Astrocyte (in vitro differentiated cells and primary cell): ENCODE measurements around the gene ESF1. TPM values are rescaled to one million over a fixed set of nuclear protein-coding genes. Genes with fewer than 3 reads are reported as not detected.

Source experiments
- DNase-seq: peaks from one replicate; pipeline ENCODE4 v3.0.0-alpha.2; 2010; ENCODE audit warnings: low read depth
- FAIRE-seq: peaks from 2 replicates; lab custom pipeline; 2011; peaks lifted over from hg19 to GRCh38; lab: Jason Lieb, UNC
- H2AFZ ChIP-seq: 2 replicates; pipeline ENCODE4 v1.6.0; 2012; ENCODE audit warnings: low read depth, low read length, inconsistent platforms
- H3K27ac ChIP-seq: 2 replicates; pipeline ENCODE4 v1.5.1; 2011; ENCODE audit warnings: low read depth, low read length, inconsistent platforms
- H3K27me3 ChIP-seq: 2 replicates; pipeline ENCODE4 v1.6.0; 2011; ENCODE audit warnings: low read length, inconsistent platforms; ENCODE audit not compliant: insufficient read depth
- H3K36me3 ChIP-seq: 2 replicates; pipeline ENCODE4 v1.5.1; 2011; ENCODE audit warnings: low read length, inconsistent platforms; ENCODE audit not compliant: insufficient read depth
- H3K4me1 ChIP-seq: 2 replicates; pipeline ENCODE4 v1.5.1; 2011; ENCODE audit warnings: low read length, inconsistent platforms; ENCODE audit not compliant: insufficient read depth
- H3K4me2 ChIP-seq: 2 replicates; pipeline ENCODE4 v1.6.0; 2012; ENCODE audit warnings: low read length, inconsistent platforms
- H3K4me3 ChIP-seq: 2 replicates; pipeline ENCODE4 v1.5.1; 2011; ENCODE audit warnings: low read depth, mild to moderate bottlenecking, low read length, inconsistent platforms; ENCODE audit not compliant: insufficient read depth
- H3K79me2 ChIP-seq: 2 replicates; pipeline ENCODE4 v1.6.0; 2012; ENCODE audit warnings: mild to moderate bottlenecking, low read length, inconsistent platforms; ENCODE audit not compliant: insufficient read depth
- H3K9ac ChIP-seq: 2 replicates; pipeline ENCODE4 v1.6.0; 2012; ENCODE audit warnings: mild to moderate bottlenecking, low read length, inconsistent platforms
- H3K9me3 ChIP-seq: 2 replicates; pipeline ENCODE4 v1.5.1; 2012; ENCODE audit warnings: low read depth, mild to moderate bottlenecking, low read length, inconsistent platforms; ENCODE audit not compliant: insufficient read depth
- H4K20me1 ChIP-seq: 2 replicates; pipeline ENCODE4 v1.6.0; 2012; ENCODE audit warnings: low read length, inconsistent platforms; ENCODE audit not compliant: insufficient read depth
- H3K27ac Mint-ChIP-seq: one replicate; pipeline ENCODE4 v1.8.0; 2021; ENCODE audit warnings: mild to moderate bottlenecking, mixed read lengths; ENCODE audit not compliant: unreplicated experiment
- H3K27me3 Mint-ChIP-seq: one replicate; pipeline ENCODE4 v1.8.0; 2021; ENCODE audit warnings: low read depth, mixed read lengths; ENCODE audit not compliant: unreplicated experiment
- H3K36me3 Mint-ChIP-seq: one replicate; pipeline ENCODE4 v1.8.0; 2021; ENCODE audit warnings: low read depth, mixed read lengths; ENCODE audit not compliant: unreplicated experiment
- H3K4me1 Mint-ChIP-seq: one replicate; pipeline ENCODE4 v1.8.0; 2021; ENCODE audit warnings: low read depth, mixed read lengths; ENCODE audit not compliant: unreplicated experiment
- H3K4me3 Mint-ChIP-seq: one replicate; pipeline ENCODE4 v1.8.0; 2021; ENCODE audit warnings: mild to moderate bottlenecking, moderate library complexity, mixed read lengths; ENCODE audit not compliant: unreplicated experiment
- H3K9me3 Mint-ChIP-seq: one replicate; pipeline ENCODE4 v1.8.0; 2021; ENCODE audit warnings: mild to moderate bottlenecking, mixed read lengths; ENCODE audit not compliant: unreplicated experiment
- EZH2 ChIP-seq: IDR thresholded peaks from 2 replicates; pipeline ENCODE4 v1.6.1; 2012; ENCODE audit warnings: mild to moderate bottlenecking, low read length, inconsistent platforms; ENCODE audit not compliant: insufficient read depth
- total RNA-seq: library from RNA; stranded (reverse); gene quantifications from 2 replicates; pipeline ENCODE4 v1.2.1, GENCODE V29; 2021
- TF ChIP-seq, protein P1 (sequence below): IDR thresholded peaks from 2 replicates; pipeline ENCODE4 v1.5.1; 2011; ENCODE audit warnings: low read depth, mild to moderate bottlenecking, inconsistent platforms, low read length, moderate library complexity; ENCODE audit not compliant: insufficient read depth

ESF1 gene
- total RNA-seq, 1 donor from 2014 or later, result 13.9 TPM

DNA sequence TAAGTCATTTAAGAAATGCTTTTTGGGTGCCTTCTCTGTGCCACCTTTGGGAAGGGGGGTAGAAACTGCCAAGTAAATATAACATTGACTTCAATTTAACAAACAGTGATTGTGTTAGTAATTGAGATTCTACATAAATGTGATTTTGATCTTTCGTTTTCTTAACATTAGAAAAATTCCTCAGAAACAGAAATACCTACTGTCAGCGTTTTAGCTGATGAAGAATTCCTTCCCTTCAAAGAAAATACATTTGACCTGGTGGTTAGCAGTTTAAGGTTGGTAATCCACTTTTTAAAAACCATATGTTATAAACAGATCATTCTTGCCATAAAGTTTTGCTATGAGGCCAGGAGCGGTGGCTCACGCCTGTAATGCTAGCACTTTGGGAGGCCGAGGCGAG lies 9.9 kb upstream of the ESF1 start:
- no peaks in the 10 kb centered on the region for H3K9me3 ChIP-seq
- Mint-ChIP-seq H3K27ac (no peak overlapping the region), H3K4me3 (no peak overlapping the region), H3K27me3 (no peaks in the 10 kb centered on the region), H3K4me1 (peaks cover 5% of the 10 kb centered on the region), H3K36me3 (peaks cover 18% of the 10 kb centered on the region), H3K9me3 (no peaks in the 10 kb centered on the region)
- no peak overlapping the region for H3K9ac ChIP-seq
- peaks cover 5% of the 10 kb centered on the region for H3K79me2 ChIP-seq
- no peak overlapping the region for H3K4me2 ChIP-seq
- H4K20me1 ChIP-seq, result peaks cover 26% of the 10 kb centered on the region
- no peaks in the 10 kb centered on the region for H3K27me3 ChIP-seq
- FAIRE-seq, result no peak
- no peak overlapping the region for H3K4me3 ChIP-seq
- H3K4me1 ChIP-seq, result peaks cover 4% of the 10 kb centered on the region
- H3K27ac ChIP-seq, result no peak overlapping the region
- H3K36me3 ChIP-seq, result peaks cover 71% of the 10 kb centered on the region
- H2AFZ ChIP-seq, result no peak overlapping the region
- TF ChIP-seq, protein P1, sequence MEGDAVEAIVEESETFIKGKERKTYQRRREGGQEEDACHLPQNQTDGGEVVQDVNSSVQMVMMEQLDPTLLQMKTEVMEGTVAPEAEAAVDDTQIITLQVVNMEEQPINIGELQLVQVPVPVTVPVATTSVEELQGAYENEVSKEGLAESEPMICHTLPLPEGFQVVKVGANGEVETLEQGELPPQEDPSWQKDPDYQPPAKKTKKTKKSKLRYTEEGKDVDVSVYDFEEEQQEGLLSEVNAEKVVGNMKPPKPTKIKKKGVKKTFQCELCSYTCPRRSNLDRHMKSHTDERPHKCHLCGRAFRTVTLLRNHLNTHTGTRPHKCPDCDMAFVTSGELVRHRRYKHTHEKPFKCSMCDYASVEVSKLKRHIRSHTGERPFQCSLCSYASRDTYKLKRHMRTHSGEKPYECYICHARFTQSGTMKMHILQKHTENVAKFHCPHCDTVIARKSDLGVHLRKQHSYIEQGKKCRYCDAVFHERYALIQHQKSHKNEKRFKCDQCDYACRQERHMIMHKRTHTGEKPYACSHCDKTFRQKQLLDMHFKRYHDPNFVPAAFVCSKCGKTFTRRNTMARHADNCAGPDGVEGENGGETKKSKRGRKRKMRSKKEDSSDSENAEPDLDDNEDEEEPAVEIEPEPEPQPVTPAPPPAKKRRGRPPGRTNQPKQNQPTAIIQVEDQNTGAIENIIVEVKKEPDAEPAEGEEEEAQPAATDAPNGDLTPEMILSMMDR, result no peak
- no peak for TF ChIP-seq EZH2
- DNase-seq, result no peak

DNA sequence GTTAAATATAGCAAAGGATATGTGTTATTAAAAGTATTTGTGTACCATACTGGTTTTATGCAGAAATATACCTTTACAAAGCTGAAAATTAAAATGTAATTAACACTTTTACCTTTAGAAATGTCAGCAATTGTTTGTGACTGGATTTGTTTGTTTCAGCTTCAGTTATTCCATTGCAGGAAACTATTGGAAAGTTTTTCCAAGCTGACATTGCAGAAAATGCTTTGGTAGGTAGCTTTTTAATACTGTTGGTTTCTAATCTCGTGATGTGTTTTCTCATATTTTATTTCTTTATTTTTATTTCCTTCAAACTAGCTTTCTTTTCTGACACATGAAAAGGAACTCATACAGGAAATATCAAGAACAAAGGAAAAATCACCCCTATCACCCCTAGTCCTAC lies 8.3 kb upstream of the ESF1 start:
- Histone ChIP-seq H3K9me3 (no peaks in the 10 kb centered on the region), H3K4me1 (peaks cover 4% of the 10 kb centered on the region), H3K36me3 (peaks cover 64% of the 10 kb centered on the region), H3K79me2 (peaks cover 6% of the 10 kb centered on the region), H3K4me3 (no peak overlapping the region), H3K27me3 (no peaks in the 10 kb centered on the region), H3K4me2 (no peak overlapping the region), H4K20me1 (peaks cover 22% of the 10 kb centered on the region), H3K9ac (no peak overlapping the region), H3K27ac (no peak overlapping the region), H2AFZ (no peak overlapping the region)
- H3K4me3 Mint-ChIP-seq, result no peak overlapping the region
- H3K36me3 Mint-ChIP-seq, result peaks cover 12% of the 10 kb centered on the region
- TF ChIP-seq, protein P1, result no peak
- no peak for TF ChIP-seq EZH2
- FAIRE-seq (no peak), DNase-seq (no peak)
- H3K27me3 Mint-ChIP-seq, result no peaks in the 10 kb centered on the region
- no peak overlapping the region for H3K27ac Mint-ChIP-seq
- no peaks in the 10 kb centered on the region for H3K4me1 Mint-ChIP-seq
- H3K9me3 Mint-ChIP-seq, result no peaks in the 10 kb centered on the region

DNA sequence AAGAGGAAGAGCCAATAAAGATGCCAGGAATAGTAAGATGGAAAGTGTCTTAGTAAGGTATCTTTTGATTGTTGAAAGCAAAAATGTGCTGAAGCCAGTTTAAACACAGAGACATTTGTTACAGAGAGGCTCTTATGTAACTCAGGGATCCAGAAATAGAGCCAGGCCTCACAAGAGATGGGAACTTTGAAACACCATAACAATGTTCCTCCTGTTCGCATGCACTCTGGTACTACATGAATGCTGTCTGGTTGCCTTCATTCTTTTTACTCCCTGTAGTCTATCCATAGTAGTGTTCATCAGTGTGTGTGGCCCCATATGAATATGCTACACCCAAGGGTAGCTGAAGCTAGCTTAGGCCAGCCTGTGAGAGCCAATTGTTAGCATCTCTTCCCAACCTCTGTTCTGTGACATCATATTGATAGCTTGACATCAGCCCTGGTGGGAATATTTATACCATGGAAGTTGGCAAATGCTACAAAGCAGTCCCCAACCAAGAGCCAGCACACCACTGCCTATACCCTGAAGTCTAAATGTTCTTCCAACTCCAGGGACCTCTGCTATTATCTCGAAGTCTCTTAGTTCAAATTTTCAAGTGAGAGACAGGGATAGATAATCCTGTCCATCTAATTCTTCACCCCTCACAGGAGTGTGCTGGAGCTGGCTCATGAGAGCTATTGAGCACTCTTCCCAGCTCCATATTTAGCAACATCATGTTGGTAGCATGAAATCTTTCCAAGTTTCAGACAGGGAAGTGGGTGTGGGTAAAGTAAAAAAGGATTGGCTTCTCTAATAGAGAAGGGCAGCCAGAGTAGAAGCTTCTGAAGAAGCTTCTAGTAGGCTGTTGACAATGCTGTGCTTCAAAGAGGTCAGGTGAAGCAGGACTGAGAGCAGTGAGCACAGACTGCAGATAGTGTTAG lies 7.1 kb upstream of the ESF1 start:
- H3K27ac Mint-ChIP-seq, result no peak overlapping the region
- H3K36me3 ChIP-seq, result peaks cover 63% of the 10 kb centered on the region

More for the DNA sequence above, 7.1 kb upstream of the ESF1 start:
- Mint-ChIP-seq H3K4me1 (peaks cover 2% of the 10 kb centered on the region), H3K9me3 (no peaks in the 10 kb centered on the region), H3K27me3 (no peaks in the 10 kb centered on the region), H3K36me3 (peaks cover 12% of the 10 kb centered on the region), H3K4me3 (no peak overlapping the region)
- Histone ChIP-seq H4K20me1 (peaks cover 29% of the 10 kb centered on the region), H3K27ac (no peak overlapping the region), H3K9ac (no peak overlapping the region), H3K4me3 (no peak overlapping the region), H3K4me2 (no peak overlapping the region), H3K4me1 (peaks cover 4% of the 10 kb centered on the region), H2AFZ (no peak overlapping the region), H3K9me3 (no peaks in the 10 kb centered on the region), H3K79me2 (peaks cover 14% of the 10 kb centered on the region), H3K27me3 (no peaks in the 10 kb centered on the region)
- TF ChIP-seq, protein P1, result no peak
- no peak for TF ChIP-seq EZH2
- no peak for FAIRE-seq
- DNase-seq, result no peak
